ENCODE results near the gene KLK2. TPM values are rescaled to one million over a fixed set of nuclear protein-coding genes. Genes with fewer than 3 reads are reported as not detected.

The KLK2 gene
- total and polyA plus RNA-seq, 2 donors (not counting 1 experiment from before 2014, with no cell fraction given): not detected

DNA sequence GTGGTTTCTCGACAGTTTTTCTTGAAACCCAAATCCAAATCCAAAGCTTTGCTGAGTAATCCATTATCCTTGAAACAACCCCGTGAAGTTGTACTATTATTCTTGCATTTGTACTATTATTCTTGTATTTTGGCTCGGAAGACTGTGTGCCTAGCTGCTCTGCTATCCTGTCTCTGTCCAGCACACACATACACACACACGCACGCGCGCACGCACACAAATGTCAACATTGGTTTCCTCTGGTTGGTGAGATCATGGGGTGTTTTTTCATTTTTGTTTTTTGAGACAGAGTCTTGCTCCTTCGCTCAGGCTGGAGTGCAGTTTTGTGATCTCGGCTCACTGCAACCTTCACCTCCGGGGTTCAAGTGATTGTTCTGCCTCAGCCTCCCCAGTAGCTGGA lies 52.9 kb downstream of the KLK2 start:
- H3K9ac ChIP-seq (ENCODE audit: insufficient read depth, low read length): no peak overlapping the region
- H3K4me3 ChIP-seq (replicated peaks in 1 of 4; ENCODE audit: control extremely low read depth in 1 of 4, insufficient read depth in 1 of 4, low read depth in 3 of 4, low read length in 4 of 4): no peak overlapping the region
- no peaks in the 10 kb centered on the region for H3K4me1 ChIP-seq (ENCODE audit: control insufficient read depth, extremely low read depth, insufficient read depth, low read length)
- no peak for DNase-seq (ENCODE audit: low read depth in 2 of 2)
- H3K27me3 ChIP-seq (ENCODE audit: control insufficient read depth, insufficient read depth, low read length): no peaks in the 10 kb centered on the region
- no peaks in the 10 kb centered on the region for H3K9me3 ChIP-seq (ENCODE audit: control insufficient read depth, insufficient read depth, low read depth, low read length)
- no peak overlapping the region for H2AFZ ChIP-seq (ENCODE audit: low read length)
- H4K20me1 ChIP-seq (ENCODE audit: control insufficient read depth, extremely low read depth, insufficient read depth, low read length): no peaks in the 10 kb centered on the region
- no peak overlapping the region for H3K27ac ChIP-seq (ENCODE audit: insufficient read depth, low read length)
- no peaks in the 10 kb centered on the region for H3K36me3 ChIP-seq (ENCODE audit: control insufficient read depth, insufficient read depth, low read length)
- no peaks in the 10 kb centered on the region for H3K79me2 ChIP-seq (ENCODE audit: control insufficient read depth, insufficient read depth, low read length)
- H3K4me2 ChIP-seq (ENCODE audit: extremely low read depth, insufficient read depth, low read length): no peak overlapping the region
- TF ChIP-seq, protein P1, sequence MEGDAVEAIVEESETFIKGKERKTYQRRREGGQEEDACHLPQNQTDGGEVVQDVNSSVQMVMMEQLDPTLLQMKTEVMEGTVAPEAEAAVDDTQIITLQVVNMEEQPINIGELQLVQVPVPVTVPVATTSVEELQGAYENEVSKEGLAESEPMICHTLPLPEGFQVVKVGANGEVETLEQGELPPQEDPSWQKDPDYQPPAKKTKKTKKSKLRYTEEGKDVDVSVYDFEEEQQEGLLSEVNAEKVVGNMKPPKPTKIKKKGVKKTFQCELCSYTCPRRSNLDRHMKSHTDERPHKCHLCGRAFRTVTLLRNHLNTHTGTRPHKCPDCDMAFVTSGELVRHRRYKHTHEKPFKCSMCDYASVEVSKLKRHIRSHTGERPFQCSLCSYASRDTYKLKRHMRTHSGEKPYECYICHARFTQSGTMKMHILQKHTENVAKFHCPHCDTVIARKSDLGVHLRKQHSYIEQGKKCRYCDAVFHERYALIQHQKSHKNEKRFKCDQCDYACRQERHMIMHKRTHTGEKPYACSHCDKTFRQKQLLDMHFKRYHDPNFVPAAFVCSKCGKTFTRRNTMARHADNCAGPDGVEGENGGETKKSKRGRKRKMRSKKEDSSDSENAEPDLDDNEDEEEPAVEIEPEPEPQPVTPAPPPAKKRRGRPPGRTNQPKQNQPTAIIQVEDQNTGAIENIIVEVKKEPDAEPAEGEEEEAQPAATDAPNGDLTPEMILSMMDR (conservative IDR thresholded peaks at IDR 0.05 in 1 of 2, IDR thresholded peaks at IDR 0.05 in 1 of 2; ENCODE audit: low read depth in 1 of 2, low read length in 2 of 2): no peak
- TF ChIP-seq EZH2 (IDR thresholded peaks at IDR 0.05; ENCODE audit: low read length, missing control alignments): no peak

DNA sequence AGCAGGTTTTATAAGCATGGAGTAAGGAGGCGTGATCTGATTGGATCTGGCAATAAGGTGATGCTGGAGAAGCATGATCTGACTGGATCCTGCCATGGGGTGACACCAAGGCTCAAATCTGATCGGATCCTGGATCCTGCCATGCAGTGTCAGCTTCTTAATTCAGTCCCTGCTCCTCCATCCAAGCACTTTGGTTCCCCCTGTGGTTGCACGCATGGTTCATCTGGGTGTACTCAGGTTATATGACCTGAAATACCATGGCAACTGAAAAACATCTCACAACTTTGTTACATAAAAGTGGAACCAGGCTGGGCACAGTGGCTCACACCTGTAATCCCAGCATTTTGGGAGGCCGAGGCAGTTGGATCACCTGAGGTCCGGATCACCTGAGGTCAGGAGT lies 55.6 kb downstream of the KLK2 start:
- Histone ChIP-seq H3K4me1 (ENCODE audit: control insufficient read depth, extremely low read depth, insufficient read depth, low read length) (no peaks in the 10 kb centered on the region), H3K79me2 (ENCODE audit: control insufficient read depth, insufficient read depth, low read length) (no peaks in the 10 kb centered on the region), H3K27ac (ENCODE audit: insufficient read depth, low read length) (no peak overlapping the region), H4K20me1 (ENCODE audit: control insufficient read depth, extremely low read depth, insufficient read depth, low read length) (no peaks in the 10 kb centered on the region), H3K4me3 (replicated peaks in 1 of 4; ENCODE audit: control extremely low read depth in 1 of 4, insufficient read depth in 1 of 4, low read depth in 3 of 4, low read length in 4 of 4) (no peak overlapping the region), H3K4me2 (ENCODE audit: extremely low read depth, insufficient read depth, low read length) (no peak overlapping the region), H3K27me3 (ENCODE audit: control insufficient read depth, insufficient read depth, low read length) (no peaks in the 10 kb centered on the region), H2AFZ (ENCODE audit: low read length) (no peak overlapping the region), H3K9ac (ENCODE audit: insufficient read depth, low read length) (no peak overlapping the region), H3K9me3 (ENCODE audit: control insufficient read depth, insufficient read depth, low read depth, low read length) (no peaks in the 10 kb centered on the region), H3K36me3 (ENCODE audit: control insufficient read depth, insufficient read depth, low read length) (no peaks in the 10 kb centered on the region)
- no peak for DNase-seq (ENCODE audit: low read depth in 2 of 2)
- no peak for TF ChIP-seq EZH2 (IDR thresholded peaks at IDR 0.05; ENCODE audit: low read length, missing control alignments)
- TF ChIP-seq, protein P1 (conservative IDR thresholded peaks at IDR 0.05 in 1 of 2, IDR thresholded peaks at IDR 0.05 in 1 of 2; ENCODE audit: low read depth in 1 of 2, low read length in 2 of 2): no peak

Other genes starting within 250 kb of the KLK2 start
- not detected in 2 replicates for gene SYT3, start 233.6 kb upstream of the KLK2 start, total RNA-seq
- gene SYT3, start 233.6 kb upstream of the KLK2 start, polyA plus RNA-seq: not detected in 2 replicates
- gene C19orf81, start 224.0 kb upstream of the KLK2 start, total RNA-seq: not detected in 2 replicates
- gene C19orf81, start 224.0 kb upstream of the KLK2 start, polyA plus RNA-seq: not detected in 2 replicates
- 1.8 and 7.9 TPM in 2 replicates for gene SHANK1, start 153.6 kb upstream of the KLK2 start, total RNA-seq
- gene SHANK1, start 153.6 kb upstream of the KLK2 start, polyA plus RNA-seq: 1.4 and 2.3 TPM in 2 replicates
- 27.5 and 69.4 TPM in 2 replicates for gene CLEC11A, start 150.1 kb upstream of the KLK2 start, total RNA-seq
- gene CLEC11A, start 150.1 kb upstream of the KLK2 start, polyA plus RNA-seq: 22.5 and 23.4 TPM in 2 replicates
- gene GPR32, start 103.0 kb upstream of the KLK2 start, total RNA-seq: not detected in 2 replicates
- gene GPR32, start 103.0 kb upstream of the KLK2 start, polyA plus RNA-seq: not detected in 2 replicates
- not detected in 2 replicates for gene ACP4, start 83.0 kb upstream of the KLK2 start, total RNA-seq
- not detected in 2 replicates for gene ACP4, start 83.0 kb upstream of the KLK2 start, polyA plus RNA-seq
- gene KLK1, start 49.7 kb upstream of the KLK2 start, total RNA-seq: not detected in 2 replicates
- not detected in 2 replicates for gene KLK1, start 49.7 kb upstream of the KLK2 start, polyA plus RNA-seq
- gene KLK15, start 39.9 kb upstream of the KLK2 start, total RNA-seq: not detected in 2 replicates
- not detected in 2 replicates for gene KLK15, start 39.9 kb upstream of the KLK2 start, polyA plus RNA-seq
- gene KLK3, start 18.5 kb upstream of the KLK2 start, total RNA-seq: not detected in 2 replicates
- not detected in 2 replicates for gene KLK3, start 18.5 kb upstream of the KLK2 start, polyA plus RNA-seq
- not detected in 2 replicates for gene KLK4, start 38.0 kb downstream of the KLK2 start, total RNA-seq
- not detected in 2 replicates for gene KLK4, start 38.0 kb downstream of the KLK2 start, polyA plus RNA-seq
- not detected in 2 replicates for gene KLK5, start 79.6 kb downstream of the KLK2 start, total RNA-seq
- gene KLK5, start 79.6 kb downstream of the KLK2 start, polyA plus RNA-seq: 0.10 TPM in 1 of 2 replicates, not detected in the other
- not detected in 2 replicates for gene KLK6, start 96.2 kb downstream of the KLK2 start, total RNA-seq
- not detected in 2 replicates for gene KLK6, start 96.2 kb downstream of the KLK2 start, polyA plus RNA-seq
- not detected in 2 replicates for gene KLK7, start 110.5 kb downstream of the KLK2 start, total RNA-seq
- gene KLK7, start 110.5 kb downstream of the KLK2 start, polyA plus RNA-seq: not detected in 2 replicates
- gene KLK8, start 128.2 kb downstream of the KLK2 start, total RNA-seq: not detected in 2 replicates
- not detected in 2 replicates for gene KLK8, start 128.2 kb downstream of the KLK2 start, polyA plus RNA-seq
- not detected in 2 replicates for gene KLK10, start 146.3 kb downstream of the KLK2 start, total RNA-seq
- gene KLK10, start 146.3 kb downstream of the KLK2 start, polyA plus RNA-seq: 0.03 TPM in 1 of 2 replicates, not detected in the other
- not detected in 2 replicates for gene KLK11, start 153.2 kb downstream of the KLK2 start, total RNA-seq
- gene KLK11, start 153.2 kb downstream of the KLK2 start, polyA plus RNA-seq: not detected in 2 replicates
- not detected in 2 replicates for gene KLK12, start 161.6 kb downstream of the KLK2 start, total RNA-seq
- gene KLK12, start 161.6 kb downstream of the KLK2 start, polyA plus RNA-seq: not detected in 2 replicates
- gene KLK13, start 191.7 kb downstream of the KLK2 start, total RNA-seq: not detected in 2 replicates
- gene KLK13, start 191.7 kb downstream of the KLK2 start, polyA plus RNA-seq: not detected in 2 replicates
- gene KLK14, start 209.4 kb downstream of the KLK2 start, total RNA-seq: not detected in 2 replicates
- gene KLK14, start 209.4 kb downstream of the KLK2 start, polyA plus RNA-seq: not detected in 2 replicates
- gene CTU1, start 235.0 kb downstream of the KLK2 start, total RNA-seq: 6.9 and 8.1 TPM in 2 replicates
- gene CTU1, start 235.0 kb downstream of the KLK2 start, polyA plus RNA-seq: 0.98 and 1.2 TPM in 2 replicates